Mucosa of descending colon (tissue), 3 donors: Measurements from ENCODE around the gene ADGRV1. TPM values are rescaled to one million over a fixed set of nuclear protein-coding genes. Genes with fewer than 3 reads are reported as not detected.

ENCODE experiments used
- ATAC-seq: fragments of 200-7000 bp; cut with Tn5 transposase; one replicate; pipeline ENCODE4 v1.9.1; 2020; ENCODE audit warnings: mild to moderate bottlenecking, moderate library complexity
- DNase-seq, 3 donors: peaks; one replicate each; pipeline ENCODE4 v3.0.0-alpha.2; 2020
- H3K36me3 ChIP-seq: fragments of 200-600 bp; one replicate; pipeline ENCODE4 v1.8.0; 2021; ENCODE audit warnings: low read depth, mild to moderate bottlenecking
- H3K4me1 ChIP-seq: fragments of 200-600 bp; one replicate; pipeline ENCODE4 v1.8.0; 2021; ENCODE audit warnings: low read depth, mild to moderate bottlenecking
- H3K4me3 ChIP-seq: fragments of 200-600 bp; one replicate; pipeline ENCODE4 v1.8.0; 2021; ENCODE audit warnings: mild to moderate bottlenecking
- H3K9me3 ChIP-seq: fragments of 200-600 bp; one replicate; pipeline ENCODE4 v1.8.0; 2021; ENCODE audit warnings: mild to moderate bottlenecking
- intact Hi-C, 2 donors: fragments of 100-400 bp; cut with DNase I in 1 of 2; cut with micrococcal nuclease in 1 of 2; formaldehyde crosslinking; loops; one replicate each; pipeline versions ENCODE4 v1.11.0 to v1.11.1; 2022; cut with DNase I, micrococcal nuclease
- total RNA-seq, 3 donors: library from RNA; stranded (reverse); fragmentation: NEBNext Ultra II Directional in 2 of 3; extraction: Animal tissue kit (Norgen Biotek cat#: 25700) in 2 of 3; gene quantifications; one replicate each; pipeline versions ENCODE4 v1.2.1 to v1.2.4, GENCODE V29; 2021 to 2023
- TF ChIP-seq, protein P1 (sequence below): fragments of 200-600 bp; IDR thresholded peaks from one replicate; pipeline ENCODE4 v1.8.0; 2022; ENCODE audit warnings: antibody characterized with exemption, mild to moderate bottlenecking
- donor health status: DM: no; HTN: no; CAD: no; lungs with moderate emphysema.
- donor health status: DM: no; HTN: no; CAD: no.
- donor health status: DM: no; HTN: yes; CAD: no.

The ADGRV1 gene
- total RNA-seq, 3 donors from 2014 or later: 4.5 to 8.6 (median 6.1) TPM

DNA sequence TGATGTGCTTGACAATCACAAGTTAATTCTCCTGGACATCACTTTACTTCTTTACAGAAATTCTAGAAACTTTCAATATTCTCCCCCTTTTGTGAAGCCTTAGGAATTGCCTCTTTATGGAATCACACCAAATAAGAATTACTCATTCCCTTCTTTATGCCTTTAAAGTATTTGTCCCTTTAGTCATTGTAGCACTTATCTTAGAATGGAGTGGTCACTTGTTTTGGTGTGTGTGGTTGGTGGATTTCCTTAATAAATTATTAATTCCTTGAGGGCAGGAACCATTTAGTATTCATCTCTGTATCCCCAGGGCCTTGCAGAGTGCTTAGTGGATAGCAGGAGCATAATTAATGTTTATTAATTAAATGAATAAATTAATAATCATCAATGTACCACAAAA is 517.5 kb downstream of the ADGRV1 start:
- TF ChIP-seq, protein P1, sequence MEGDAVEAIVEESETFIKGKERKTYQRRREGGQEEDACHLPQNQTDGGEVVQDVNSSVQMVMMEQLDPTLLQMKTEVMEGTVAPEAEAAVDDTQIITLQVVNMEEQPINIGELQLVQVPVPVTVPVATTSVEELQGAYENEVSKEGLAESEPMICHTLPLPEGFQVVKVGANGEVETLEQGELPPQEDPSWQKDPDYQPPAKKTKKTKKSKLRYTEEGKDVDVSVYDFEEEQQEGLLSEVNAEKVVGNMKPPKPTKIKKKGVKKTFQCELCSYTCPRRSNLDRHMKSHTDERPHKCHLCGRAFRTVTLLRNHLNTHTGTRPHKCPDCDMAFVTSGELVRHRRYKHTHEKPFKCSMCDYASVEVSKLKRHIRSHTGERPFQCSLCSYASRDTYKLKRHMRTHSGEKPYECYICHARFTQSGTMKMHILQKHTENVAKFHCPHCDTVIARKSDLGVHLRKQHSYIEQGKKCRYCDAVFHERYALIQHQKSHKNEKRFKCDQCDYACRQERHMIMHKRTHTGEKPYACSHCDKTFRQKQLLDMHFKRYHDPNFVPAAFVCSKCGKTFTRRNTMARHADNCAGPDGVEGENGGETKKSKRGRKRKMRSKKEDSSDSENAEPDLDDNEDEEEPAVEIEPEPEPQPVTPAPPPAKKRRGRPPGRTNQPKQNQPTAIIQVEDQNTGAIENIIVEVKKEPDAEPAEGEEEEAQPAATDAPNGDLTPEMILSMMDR: no peak
- ATAC-seq: no peak
- Histone ChIP-seq H3K9me3 (no peaks in the 10 kb centered on the region), H3K4me1 (no peaks in the 10 kb centered on the region), H3K4me3 (no peak overlapping the region), H3K36me3 (no peaks in the 10 kb centered on the region)
- intact Hi-C loops: no loop called here
- no peak for DNase-seq

GRCh38 chr5:91077623-91078022 is 519.0 kb downstream of the ADGRV1 start:
- no peak for DNase-seq
- intact Hi-C loops: no loop called here
- no peak for ATAC-seq

DNA sequence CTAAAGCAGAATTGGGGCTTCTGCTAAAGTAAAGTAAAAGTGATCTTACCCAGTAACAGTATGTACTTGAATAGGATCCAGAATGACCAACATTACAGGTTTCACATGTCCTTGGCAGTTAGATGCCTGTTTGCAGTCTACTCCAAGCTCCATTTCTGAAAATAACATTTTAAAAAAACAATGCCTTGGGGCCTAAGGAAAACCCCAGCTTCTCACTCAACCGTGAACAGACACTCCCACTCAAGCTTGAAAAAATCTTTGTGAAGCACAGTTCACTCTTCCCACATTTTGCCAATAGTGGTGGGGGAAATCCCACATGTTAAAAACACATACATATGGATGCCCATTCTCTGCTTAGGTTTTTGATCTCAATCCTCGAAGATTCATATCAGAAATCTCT is 520.4 kb downstream of the ADGRV1 start:
- no peak for ATAC-seq
- intact Hi-C loops: no loop called here
- Histone ChIP-seq H3K4me3 (no peak overlapping the region), H3K36me3 (no peaks in the 10 kb centered on the region), H3K4me1 (no peaks in the 10 kb centered on the region), H3K9me3 (no peaks in the 10 kb centered on the region)
- TF ChIP-seq, protein P1: no peak
- no peak for DNase-seq

More at GRCh38 chr5:91077623-91078022, 519.0 kb downstream of the ADGRV1 start:
- H3K9me3 ChIP-seq: no peaks in the 10 kb centered on the region
- no peaks in the 10 kb centered on the region for H3K4me1 ChIP-seq
- TF ChIP-seq, protein P1: no peak
- H3K4me3 ChIP-seq: no peak overlapping the region
- H3K36me3 ChIP-seq: no peaks in the 10 kb centered on the region

GRCh38 chr5:91089758-91090157 is 531.2 kb downstream of the ADGRV1 start:
- ATAC-seq: no peak
- TF ChIP-seq, protein P1: no peak

DNA sequence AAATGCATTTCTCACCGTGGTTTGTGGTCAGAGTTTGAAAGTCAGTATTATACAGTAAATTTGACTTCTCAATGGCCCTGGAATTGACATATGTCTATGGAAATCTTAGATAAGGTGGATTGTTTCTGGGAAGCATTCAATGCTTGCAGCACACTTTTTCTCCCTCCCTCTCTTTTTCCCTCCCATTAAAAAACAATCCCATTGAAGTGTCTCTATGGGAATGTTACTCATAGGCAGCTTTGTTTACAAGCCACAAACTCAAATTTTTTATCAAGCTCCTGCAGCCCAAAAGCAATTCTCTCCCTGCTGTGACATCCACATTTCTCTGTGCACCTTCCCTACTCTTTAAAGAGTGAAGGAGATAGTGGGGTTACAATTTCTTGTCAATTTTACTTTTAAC is 532.4 kb downstream of the ADGRV1 start:
- no peak for DNase-seq
- Histone ChIP-seq H3K9me3 (no peaks in the 10 kb centered on the region), H3K36me3 (no peaks in the 10 kb centered on the region), H3K4me1 (no peaks in the 10 kb centered on the region), H3K4me3 (no peak overlapping the region)
- ATAC-seq: no peak
- intact Hi-C loops: no loop called here
- TF ChIP-seq, protein P1: no peak

More at GRCh38 chr5:91089758-91090157, 531.2 kb downstream of the ADGRV1 start:
- DNase-seq: no peak
- no peak overlapping the region for H3K4me3 ChIP-seq
- no peaks in the 10 kb centered on the region for H3K9me3 ChIP-seq
- H3K36me3 ChIP-seq: no peaks in the 10 kb centered on the region
- intact Hi-C loops: no loop called here
- no peaks in the 10 kb centered on the region for H3K4me1 ChIP-seq
